GM12892 (cell line): ENCODE measurements around the gene ARIH1.

Experiments
- POLR2A ChIP-seq: IDR thresholded peaks from 2 replicates; pipeline ENCODE4 v1.6.1; 2011; ENCODE audit warnings: low read depth, low read length, control low read depth
- POLR2AphosphoS5 ChIP-seq: IDR thresholded peaks from 2 replicates; pipeline ENCODE4 v1.6.1; 2011; ENCODE audit warnings: low read depth, low read length, control low read depth
- TAF1 ChIP-seq: IDR thresholded peaks from 2 replicates; pipeline ENCODE4 v1.6.1; 2011; ENCODE audit warnings: low read depth, mild to moderate bottlenecking, control low read depth, low read length, borderline replicate concordance

DNA sequence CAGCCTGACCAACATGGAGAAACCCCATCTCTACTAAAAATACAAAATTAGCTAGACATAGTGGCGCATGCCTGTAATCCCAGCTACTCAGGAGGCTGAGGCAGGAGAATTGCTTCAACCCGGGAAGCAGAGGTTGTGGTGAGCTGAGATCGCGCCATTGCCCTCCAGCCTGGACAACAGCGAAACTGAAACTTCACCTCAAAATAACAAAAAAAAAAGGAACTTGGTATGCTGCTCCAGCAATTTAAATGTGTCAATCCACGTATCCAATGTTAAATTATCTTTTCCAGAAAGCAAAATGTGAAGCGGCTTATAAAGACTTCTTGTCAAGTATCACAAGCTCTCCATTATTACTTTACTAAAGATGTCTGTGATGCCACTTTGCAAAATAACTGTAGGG lies 9.9 kb upstream of the ARIH1 start:
- TF ChIP-seq POLR2A, result no peak
- TF ChIP-seq POLR2AphosphoS5, result no peak
- TF ChIP-seq TAF1, result no peak
